CD4-positive, alpha-beta T cell (primary cell): Measurements from ENCODE around the gene VAMP8. TPM values are rescaled to one million over a fixed set of nuclear protein-coding genes. Genes with fewer than 3 reads are reported as not detected.

Source experiments
- ATAC-seq: fragments of 200-7000 bp; cut with Tn5 transposase; one replicate; pipeline ENCODE4 v1.10.0; 2022; ENCODE audit warnings: mild to moderate bottlenecking; ENCODE audit not compliant: poor library complexity
- CTCF ChIA-PET: fragments of 350-600 bp; sonication (Branson Sonifier 250); formaldehyde crosslinking; loops from one replicate; lab custom pipeline; 2021; ENCODE audit warnings: antibody characterized with exemption, inconsistent platforms; lab: Charles Lee
- POLR2A ChIA-PET: fragments of 350-600 bp; sonication (Branson Sonifier 250); formaldehyde crosslinking; loops from one replicate; lab custom pipeline; 2021; ENCODE audit warnings: antibody characterized with exemption, inconsistent platforms; lab: Charles Lee
- DNase-seq, 14 experiments: peaks; one replicate each; pipeline ENCODE4 v3.0.0-alpha.2; 2013 to 2020; ENCODE audit warnings: mixed read lengths in 2 of 14
- H3K27ac ChIP-seq, 2 donors: one replicate each; pipeline versions ENCODE4 v1.5.1 to v1.7.0; 2013; ENCODE audit warnings: low read length in 2 of 2, low read depth in 1 of 2, mild to moderate bottlenecking in 1 of 2
- H3K27me3 ChIP-seq, 2 experiments: 1 replicate in 1 of 2; 2 replicates in 1 of 2; pipeline versions ENCODE4 v1.6.1 to v1.7.0; 2013; ENCODE audit warnings: low read length in 2 of 2, control low read depth in 1 of 2, mild to moderate bottlenecking in 1 of 2, moderate library complexity in 1 of 2; ENCODE audit not compliant: insufficient read depth in 2 of 2, control insufficient read depth in 1 of 2
- H3K36me3 ChIP-seq: one replicate; pipeline ENCODE4 v1.6.1; 2013; ENCODE audit warnings: low read length, control low read depth; ENCODE audit not compliant: insufficient read depth
- H3K4me1 ChIP-seq: one replicate; pipeline ENCODE4 v1.6.1; 2013; ENCODE audit warnings: low read length, control low read depth; ENCODE audit not compliant: insufficient read depth
- H3K4me3 ChIP-seq: one replicate; pipeline ENCODE4 v1.5.1; 2013; ENCODE audit warnings: mild to moderate bottlenecking, low read length, moderate library complexity
- H3K9me3 ChIP-seq, 2 experiments: 1 replicate in 1 of 2; 2 replicates in 1 of 2; pipeline versions ENCODE4 v1.6.1 to v1.7.0; 2013; ENCODE audit warnings: low read length in 2 of 2, mild to moderate bottlenecking in 2 of 2, control low read depth in 1 of 2, moderate library complexity in 1 of 2; ENCODE audit not compliant: control insufficient read depth in 1 of 2, insufficient read depth in 1 of 2
- H3K27ac Mint-ChIP-seq: one replicate; pipeline ENCODE4 v1.8.0; 2020; ENCODE audit warnings: mixed read lengths
- H3K27me3 Mint-ChIP-seq: one replicate; pipeline ENCODE4 v1.8.0; 2021; ENCODE audit warnings: mixed read lengths
- H3K36me3 Mint-ChIP-seq: one replicate; pipeline ENCODE4 v1.8.0; 2021; ENCODE audit warnings: low read depth, mixed read lengths
- H3K4me1 Mint-ChIP-seq: one replicate; pipeline ENCODE4 v1.8.0; 2021; ENCODE audit warnings: low read depth, mixed read lengths
- H3K4me3 Mint-ChIP-seq: one replicate; pipeline ENCODE4 v1.8.0; 2020; ENCODE audit warnings: mild to moderate bottlenecking, mixed read lengths
- H3K9me3 Mint-ChIP-seq: one replicate; pipeline ENCODE4 v1.8.0; 2020; ENCODE audit warnings: mixed read lengths
- intact Hi-C, 2 experiments: fragments of 100-400 bp; cut with DNase I in 1 of 2; cut with micrococcal nuclease in 1 of 2; formaldehyde crosslinking; loops; one replicate each; pipeline versions ENCODE4 v1.15.1 to v1.9.0; 2023 to 2025; cut with DNase I, micrococcal nuclease
- total RNA-seq, 174 experiments: library from RNA in 2 of 174; stranded (reverse) in 2 of 174; gene quantifications; one replicate each; pipeline ENCODE4 v1.2.3 and lab custom pipeline; 2021 to 2026
- TF ChIP-seq, protein P1 (sequence below): fragments of 200-600 bp; IDR thresholded peaks from one replicate; pipeline ENCODE4 v1.8.0; 2022; ENCODE audit warnings: antibody characterized with exemption, mild to moderate bottlenecking

The VAMP8 gene
- total RNA-seq, 2 experiments from 2014 or later = 32.3 to 37.3 TPM

DNA sequence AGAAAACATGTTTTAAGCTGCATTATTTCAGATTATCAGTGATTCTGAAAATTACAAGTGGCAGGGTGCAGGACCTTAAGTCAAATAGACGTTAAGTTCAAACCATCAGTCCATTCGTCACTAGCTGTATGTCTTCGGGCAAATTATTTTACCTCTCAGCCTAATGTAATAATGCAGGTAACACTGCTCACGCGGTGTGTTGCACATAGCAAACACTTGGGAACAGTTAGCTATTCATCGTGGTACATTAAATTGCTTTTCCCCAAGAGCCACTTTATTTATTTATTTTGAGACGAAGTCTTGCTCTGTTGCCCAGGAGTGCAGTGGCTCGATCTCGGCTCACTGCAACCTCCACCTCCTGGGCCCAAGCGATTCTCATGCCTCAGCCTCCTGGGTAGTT lies 28.3 kb upstream of the VAMP8 start:
- Histone ChIP-seq H3K4me1 (peaks cover 4% of the 10 kb centered on the region), H3K36me3 (peaks cover 60% of the 10 kb centered on the region), H3K9me3 (no peaks in the 10 kb centered on the region), H3K4me3 (no peak overlapping the region), H3K27me3 (no peaks in the 10 kb centered on the region), H3K27ac (no peak overlapping the region)
- no peak for ATAC-seq
- H3K4me3 Mint-ChIP-seq = no peak overlapping the region
- TF ChIP-seq, protein P1, sequence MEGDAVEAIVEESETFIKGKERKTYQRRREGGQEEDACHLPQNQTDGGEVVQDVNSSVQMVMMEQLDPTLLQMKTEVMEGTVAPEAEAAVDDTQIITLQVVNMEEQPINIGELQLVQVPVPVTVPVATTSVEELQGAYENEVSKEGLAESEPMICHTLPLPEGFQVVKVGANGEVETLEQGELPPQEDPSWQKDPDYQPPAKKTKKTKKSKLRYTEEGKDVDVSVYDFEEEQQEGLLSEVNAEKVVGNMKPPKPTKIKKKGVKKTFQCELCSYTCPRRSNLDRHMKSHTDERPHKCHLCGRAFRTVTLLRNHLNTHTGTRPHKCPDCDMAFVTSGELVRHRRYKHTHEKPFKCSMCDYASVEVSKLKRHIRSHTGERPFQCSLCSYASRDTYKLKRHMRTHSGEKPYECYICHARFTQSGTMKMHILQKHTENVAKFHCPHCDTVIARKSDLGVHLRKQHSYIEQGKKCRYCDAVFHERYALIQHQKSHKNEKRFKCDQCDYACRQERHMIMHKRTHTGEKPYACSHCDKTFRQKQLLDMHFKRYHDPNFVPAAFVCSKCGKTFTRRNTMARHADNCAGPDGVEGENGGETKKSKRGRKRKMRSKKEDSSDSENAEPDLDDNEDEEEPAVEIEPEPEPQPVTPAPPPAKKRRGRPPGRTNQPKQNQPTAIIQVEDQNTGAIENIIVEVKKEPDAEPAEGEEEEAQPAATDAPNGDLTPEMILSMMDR = no peak
- peaks cover 79% of the 10 kb centered on the region for H3K36me3 Mint-ChIP-seq
- H3K27me3 Mint-ChIP-seq = no peaks in the 10 kb centered on the region
- no peak overlapping the region for H3K27ac Mint-ChIP-seq
- H3K4me1 Mint-ChIP-seq = peaks cover 7% of the 10 kb centered on the region
- DNase-seq = no peak
- H3K9me3 Mint-ChIP-seq = no peaks in the 10 kb centered on the region
- ChIA-PET POLR2A (interaction anchor here (0.7 to 5.0 kb wide), 3 partner anchors 10 to 14 kb away, joined by 3 to 38 read pairs (median 4); partner anchors contain the start of gene MAT2A), CTCF (interaction anchor here (0.6 to 4.2 kb wide), 3 partner anchors 8 to 128 kb away, joined by 3 to 42 read pairs (median 4); partner anchors contain the start of gene MAT2A)
- intact Hi-C loops = no loop called here

DNA sequence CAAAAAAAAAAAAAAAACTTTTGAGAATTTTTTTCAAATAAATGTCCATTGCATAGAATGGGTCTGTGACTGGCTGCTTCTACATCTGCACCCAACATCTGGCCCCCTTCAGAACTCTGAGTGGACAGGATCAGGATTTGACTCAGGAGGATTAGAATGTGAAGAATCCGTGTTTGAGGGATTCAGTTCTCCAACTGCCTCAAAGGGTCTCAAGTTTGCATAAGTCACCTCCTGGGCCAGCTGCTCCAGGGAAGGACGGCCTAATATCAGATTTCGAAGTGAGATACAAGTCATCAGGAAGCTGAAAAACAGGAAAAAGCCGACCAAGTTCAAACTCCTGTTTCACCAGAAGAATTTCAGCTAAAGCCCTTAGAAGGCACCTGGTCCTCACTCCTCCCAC lies 27.6 kb upstream of the VAMP8 start:
- TF ChIP-seq, protein P1 = no peak
- ChIA-PET POLR2A (interaction anchor here (0.7 to 5.0 kb wide), 3 partner anchors 11 to 160 kb away, joined by 3 to 43 read pairs (median 38); partner anchors contain the start of genes MAT2A and SH2D6), CTCF (interaction anchor here (3.1 to 4.2 kb wide), 2 partner anchors 9 to 130 kb away, joined by 42 to 44 read pairs; partner anchors contain the start of genes MAT2A and SH2D6)
- Mint-ChIP-seq H3K9me3 (no peaks in the 10 kb centered on the region), H3K27me3 (no peaks in the 10 kb centered on the region), H3K27ac (no peak overlapping the region), H3K36me3 (peaks cover 79% of the 10 kb centered on the region), H3K4me1 (peaks cover 7% of the 10 kb centered on the region), H3K4me3 (no peak overlapping the region)
- H3K4me3 ChIP-seq = no peak overlapping the region
- ATAC-seq = no peak
- intact Hi-C loops = loop anchor here (5.0 kb wide), 2 partner anchors 223 to 283 kb away; partner anchors contain the start of gene TGOLN2 (in 1 of the 2)
- H3K36me3 ChIP-seq = peaks cover 60% of the 10 kb centered on the region
- H3K27me3 ChIP-seq = no peaks in the 10 kb centered on the region
- DNase-seq = no peak
- no peak overlapping the region for H3K27ac ChIP-seq
- H3K4me1 ChIP-seq = peaks cover 4% of the 10 kb centered on the region
- H3K9me3 ChIP-seq = no peaks in the 10 kb centered on the region

DNA sequence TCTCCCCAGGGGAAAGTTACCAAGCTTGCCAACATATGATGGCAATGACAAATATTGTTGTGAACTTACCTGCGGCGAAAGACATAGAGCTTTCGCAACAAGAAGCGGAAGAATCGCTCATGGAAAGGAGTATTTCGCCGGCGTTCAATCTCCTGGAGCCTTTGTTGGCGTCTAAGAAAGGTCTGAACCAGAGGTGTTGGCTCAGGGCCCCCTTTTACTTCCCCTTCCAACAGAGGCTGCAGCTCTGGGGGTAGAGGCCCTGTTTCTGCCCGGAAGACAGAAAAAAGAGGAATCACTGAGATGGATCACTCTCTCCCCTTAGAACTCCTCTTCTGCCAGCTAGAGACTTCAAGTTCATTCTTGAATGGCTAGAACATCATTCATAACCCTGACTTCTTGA lies 26.9 kb upstream of the VAMP8 start:
- TF ChIP-seq, protein P1 = no peak
- Mint-ChIP-seq H3K27ac (no peak overlapping the region), H3K4me1 (peaks cover 7% of the 10 kb centered on the region), H3K9me3 (no peaks in the 10 kb centered on the region), H3K36me3 (peaks cover 79% of the 10 kb centered on the region), H3K27me3 (no peaks in the 10 kb centered on the region), H3K4me3 (no peak overlapping the region)
- Histone ChIP-seq H3K4me1 (peaks cover 4% of the 10 kb centered on the region), H3K4me3 (no peak overlapping the region), H3K27me3 (no peaks in the 10 kb centered on the region), H3K36me3 (peaks cover 60% of the 10 kb centered on the region), H3K27ac (no peak overlapping the region), H3K9me3 (no peaks in the 10 kb centered on the region)
- intact Hi-C loops = loop anchor here (5.0 kb wide), 2 partner anchors 223 to 283 kb away; partner anchors contain the start of gene TGOLN2 (in 1 of the 2)
- CTCF ChIA-PET = interaction anchor here (1.9 to 4.2 kb wide), 3 partner anchors 9 to 163 kb away, joined by 4 to 44 read pairs (median 42); partner anchors contain the start of genes MAT2A and SH2D6
- DNase-seq (no peak), ATAC-seq (no peak)
- POLR2A ChIA-PET = interaction anchor here (1.0 to 5.0 kb wide), 5 partner anchors 7 to 223 kb away, joined by 3 to 43 read pairs (median 16); partner anchors contain the start of genes MAT2A, SH2D6 and TGOLN2
